GM12878 (cell line): ENCODE results near the gene LY6G6D. TPM values are rescaled to one million over a fixed set of nuclear protein-coding genes. Genes with fewer than 3 reads are reported as not detected.

Experiments
- ATAC-seq: fragments of 200-7000 bp; cut with Tn5 transposase; 3 replicates; pipeline ENCODE4 v1.9.1; 2020; ENCODE audit warnings: mild to moderate bottlenecking, moderate library complexity
- BruUV-seq: library from RNA; stranded (reverse); fragments of 400-500 nt; replicated peaks from 2 replicates; lab custom pipeline; 2021; lab: Mats Ljungman, UMichigan
- CTCF ChIA-PET: fragments of 300-600 bp; sonication (Branson Sonifier 250); formaldehyde crosslinking; extraction: SDS; loops from one replicate; lab custom pipeline; 2021; ENCODE audit warnings: inconsistent platforms; lab: Yijun Ruan, JAX
- POLR2A ChIA-PET: fragments of 350-600 bp; formaldehyde crosslinking; extraction: SDS; loops from one replicate; lab custom pipeline; 2021; ENCODE audit warnings: inconsistent platforms; lab: Charles Lee
- RAD21 ChIA-PET: fragments of 300-600 bp; sonication (Branson Sonifier 250); formaldehyde crosslinking; loops from one replicate; lab custom pipeline; 2023; ENCODE audit warnings: antibody characterized with exemption; ENCODE audit not compliant: unreplicated experiment; lab: Charles Lee
- SMC1A ChIA-PET: fragments of 300-600 bp; sonication (Branson Sonifier 250); formaldehyde crosslinking; loops from one replicate; lab custom pipeline; 2023; ENCODE audit not compliant: unreplicated experiment, uncharacterized antibody; lab: Charles Lee
- DNase-seq: peaks from one replicate; pipeline ENCODE4 v3.0.0-alpha.2; 2011; ENCODE audit warnings: low read depth, low spot score
- FAIRE-seq: peaks from 3 replicates; lab custom pipeline; 2011; peaks lifted over from hg19 to GRCh38; lab: Jason Lieb, UNC
- H2AFZ ChIP-seq: 2 replicates; pipeline ENCODE4 v1.6.0; 2011; ENCODE audit warnings: low read depth, low read length, control low read depth; ENCODE audit not compliant: control insufficient read depth
- H3K27ac ChIP-seq: 2 replicates; pipeline ENCODE4 v1.5.1; 2011; ENCODE audit warnings: control low read depth; ENCODE audit not compliant: control insufficient read depth, insufficient read depth
- H3K27me3 ChIP-seq, 2 experiments: replicated peaks in 1 of 2; 2 replicates each; pipeline versions ENCODE4 v1.6.0 to v1.6.1; 2011; ENCODE audit warnings: low read length in 1 of 2; ENCODE audit not compliant: control insufficient read depth in 2 of 2, insufficient read depth in 2 of 2
- H3K36me3 ChIP-seq, 2 experiments: 2 replicates each; pipeline ENCODE4 v1.5.1; 2011; ENCODE audit warnings: low read length in 1 of 2; ENCODE audit not compliant: control insufficient read depth in 2 of 2, insufficient read depth in 2 of 2
- H3K4me1 ChIP-seq: 2 replicates; pipeline ENCODE4 v1.6.1; 2011; ENCODE audit warnings: mild to moderate bottlenecking, low read length, moderate library complexity, mixed read lengths; ENCODE audit not compliant: control insufficient read depth, insufficient read depth
- H3K4me2 ChIP-seq: 2 replicates; pipeline ENCODE4 v1.6.0; 2011; ENCODE audit warnings: control low read depth; ENCODE audit not compliant: control insufficient read depth, insufficient read depth
- H3K4me3 ChIP-seq: fragments of 200-600 bp; sonication (generic); 2 replicates; pipeline ENCODE4 v1.5.1; 2016
- H3K79me2 ChIP-seq: 2 replicates; pipeline ENCODE4 v1.6.0; 2011; ENCODE audit warnings: low read length; ENCODE audit not compliant: control insufficient read depth, insufficient read depth
- H3K9ac ChIP-seq: 2 replicates; pipeline ENCODE4 v1.8.0; 2011; ENCODE audit warnings: low read length, control low read depth, mixed read lengths; ENCODE audit not compliant: control insufficient read depth, insufficient read depth
- H3K9me3 ChIP-seq: replicated peaks from 3 replicates; pipeline ENCODE4 v1.5.1; 2011; ENCODE audit warnings: mild to moderate bottlenecking, low read length; ENCODE audit not compliant: control insufficient read depth, insufficient read depth
- H4K20me1 ChIP-seq: 2 replicates; pipeline ENCODE4 v1.6.0; 2011; ENCODE audit not compliant: control insufficient read depth, insufficient read depth
- CBFB ChIP-seq: IDR thresholded peaks from 2 replicates; pipeline ENCODE4 v1.6.1; 2016; ENCODE audit warnings: antibody characterized with exemption, low read depth
- CEBPZ ChIP-seq: fragments of 150-350 bp; IDR thresholded peaks from 2 replicates; pipeline ENCODE4 v1.6.1; 2016; ENCODE audit warnings: low read depth, low read length
- CREM ChIP-seq: IDR thresholded peaks from 2 replicates; pipeline ENCODE4 v1.6.1; 2014; ENCODE audit warnings: antibody characterized with exemption, low read depth
- CTCF ChIP-seq, 3 experiments: IDR thresholded peaks in 2 of 3; conservative IDR thresholded peaks in 1 of 3; 2 replicates each; pipeline ENCODE4 v1.5.1; 2011; ENCODE audit warnings: low read depth in 3 of 3, low read length in 3 of 3, mild to moderate bottlenecking in 3 of 3, control low read depth in 2 of 3, moderate library complexity in 2 of 3, inconsistent platforms in 1 of 3, mixed read lengths in 1 of 3; ENCODE audit not compliant: control insufficient read depth in 2 of 3, insufficient read depth in 1 of 3; ENCODE audit errors: extremely low read depth in 1 of 3
- DPF2 ChIP-seq: fragments of 450-650 bp; IDR thresholded peaks from 2 replicates; pipeline ENCODE4 v1.6.1; 2017; ENCODE audit warnings: mild to moderate bottlenecking
- IKZF2 ChIP-seq, 2 experiments: fragments of 450-650 bp; IDR thresholded peaks; 2 replicates each; pipeline ENCODE4 v1.6.1; 2017; ENCODE audit warnings: mild to moderate bottlenecking in 2 of 2, moderate library complexity in 2 of 2
- JUNB ChIP-seq: IDR thresholded peaks from 2 replicates; pipeline ENCODE4 v1.6.1; 2016; ENCODE audit warnings: antibody characterized with exemption, mild to moderate bottlenecking
- MXI1 ChIP-seq: fragments of 150-350 bp; IDR thresholded peaks from 2 replicates; pipeline ENCODE4 v1.6.1; 2011; ENCODE audit warnings: low read depth, mild to moderate bottlenecking, inconsistent platforms, low read length, improper control_type of control experiment
- NR2C2 ChIP-seq: IDR thresholded peaks from 2 replicates; pipeline ENCODE4 v1.6.1; 2011; ENCODE audit warnings: borderline replicate concordance, low read depth; ENCODE audit not compliant: control insufficient read depth, insufficient read length
- POLR2A ChIP-seq: IDR thresholded peaks from 2 replicates; pipeline ENCODE4 v1.6.1; 2011; ENCODE audit warnings: low read depth, mild to moderate bottlenecking, low read length
- RELB ChIP-seq: fragments of 450-650 bp; IDR thresholded peaks from 2 replicates; pipeline ENCODE4 v1.6.1; 2017; ENCODE audit warnings: low read depth, mild to moderate bottlenecking, moderate library complexity
- ZBED1 ChIP-seq: IDR thresholded peaks from 2 replicates; pipeline ENCODE4 v1.6.1; 2016; ENCODE audit warnings: borderline replicate concordance
- ZNF207 ChIP-seq: fragments of 450-650 bp; IDR thresholded peaks from 2 replicates; pipeline ENCODE4 v1.6.1; 2014; ENCODE audit warnings: antibody characterized with exemption, mild to moderate bottlenecking, borderline replicate concordance
- WGBS: methylation state at CpG from one replicate; pipeline ENCODE4 v1.1.6; 2016; ENCODE audit warnings: low lambda C conversion rate; ENCODE audit not compliant: insufficient replicate concordance, insufficient coverage; ENCODE audit errors: missing lambda C conversion rate; 5-methylcytosine and 5-hydroxymethylcytosine counted together
- in situ Hi-C: fragments of 300-500 bp; cut with MboI; formaldehyde crosslinking; loops from 9 replicates; pipeline ENCODE4 v1.14.3; 2018; ENCODE audit warnings: mixed read lengths
- intact Hi-C: fragments of 100-400 bp; cut with micrococcal nuclease; formaldehyde crosslinking; loops from one replicate; pipeline ENCODE4 v1.14.2; 2022; ENCODE audit not compliant: unreplicated experiment
- polyA plus RNA-seq, 11 experiments: library from polyadenylated mRNA; depleted of rRNA in 4 of 11; unstranded in 6 of 11; stranded (reverse) in 5 of 11; fragments of >200 nt; fragmentation: Nextera tagmentation in 4 of 11; fragmentation: Illumina TruSeq in 1 of 11; extraction: Ambion mirVana in 4 of 11; extraction: Trizol in 1 of 11; gene quantifications; 1 replicate in 1 of 11; 2 replicates in 10 of 11; pipeline versions ENCODE4 v1.2.1 to v1.2.3, GENCODE V29; 2011 to 2016; ENCODE audit warnings: inconsistent platforms in 2 of 11, missing spikeins in 2 of 11, low read depth in 1 of 11
- total RNA-seq, 4 experiments: library from RNA; depleted of rRNA in 3 of 4; stranded (reverse); fragments of >200 nt in 3 of 4; fragmentation: Illumina TruSeq in 1 of 4; extraction: Trizol in 1 of 4; gene quantifications; 2 replicates each; pipeline versions ENCODE4 v1.2.1 to v1.2.3, GENCODE V29; 2013 to 2021
- TF ChIP-seq, protein P1 (sequence below): fragments of 450-650 bp; IDR thresholded peaks from 2 replicates; pipeline ENCODE4 v1.6.1; 2016; ENCODE audit warnings: mild to moderate bottlenecking

LY6G6D gene
- total and polyA plus RNA-seq, 10 of the 15 experiments (the other 5 are each of a cell fraction or from before 2014, with no cell fraction given): not detected

- peak within 1 kb of the TSS; percentile 60; the same call in 1 of the 2 replicates for H3K27ac ChIP-seq
- TF ChIP-seq CEBPZ: no peak
- peak; percentile 38; the same call in 1 of the 2 replicates for TF ChIP-seq POLR2A
- TF ChIP-seq, protein P1, sequence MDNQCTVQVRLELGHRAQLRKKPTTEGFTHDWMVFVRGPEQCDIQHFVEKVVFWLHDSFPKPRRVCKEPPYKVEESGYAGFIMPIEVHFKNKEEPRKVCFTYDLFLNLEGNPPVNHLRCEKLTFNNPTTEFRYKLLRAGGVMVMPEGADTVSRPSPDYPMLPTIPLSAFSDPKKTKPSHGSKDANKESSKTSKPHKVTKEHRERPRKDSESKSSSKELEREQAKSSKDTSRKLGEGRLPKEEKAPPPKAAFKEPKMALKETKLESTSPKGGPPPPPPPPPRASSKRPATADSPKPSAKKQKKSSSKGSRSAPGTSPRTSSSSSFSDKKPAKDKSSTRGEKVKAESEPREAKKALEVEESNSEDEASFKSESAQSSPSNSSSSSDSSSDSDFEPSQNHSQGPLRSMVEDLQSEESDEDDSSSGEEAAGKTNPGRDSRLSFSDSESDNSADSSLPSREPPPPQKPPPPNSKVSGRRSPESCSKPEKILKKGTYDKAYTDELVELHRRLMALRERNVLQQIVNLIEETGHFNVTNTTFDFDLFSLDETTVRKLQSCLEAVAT: no peak
- TF ChIP-seq ZBED1: no peak
- no peak for TF ChIP-seq JUNB
- no peak for TF ChIP-seq CREM
- peak in 1 of 3 experiments; percentile 91; a peak in 3 of 6 replicates for TF ChIP-seq CTCF (IDR thresholded peaks at IDR 0.05 in 2 of 3, conservative IDR thresholded peaks at IDR 0.05 in 1 of 3; ENCODE audit: control insufficient read depth in 2 of 3, extremely low read depth in 1 of 3, insufficient read depth in 1 of 3, low read depth in 3 of 3, low read length in 3 of 3)
- TF ChIP-seq IKZF2 (IDR thresholded peaks at IDR 0.05): no peak
- TF ChIP-seq ZNF207: no peak
- no peak for TF ChIP-seq NR2C2
- TF ChIP-seq MXI1: 0 out of 2 replicates have a peak, but pooled peaks have one; percentile 38
- TF ChIP-seq CBFB: no peak
- TF ChIP-seq DPF2: no peak
- no peak for TF ChIP-seq RELB
Measured at GRCh38 chr6:31728767-31729514, 13.8 kb downstream of the LY6G6D start, which contains the start of gene DDAH2. DDAH2 (minus strand) TSS chr6:31729299; CDS start chr6:31729161, 138 bp downstream.

More at GRCh38 chr6:31728767-31729514, 13.8 kb downstream of the LY6G6D start, which contains the start of gene DDAH2:
- peak within 1 kb of the TSS; percentile 98 for H3K4me2 ChIP-seq
- peak within 1 kb of the TSS; percentile 29 for H2AFZ ChIP-seq
- ATAC-seq: peak; percentile 30
- no peaks in the 10 kb centered on the region for H4K20me1 ChIP-seq
- intact Hi-C loops (loop anchor here (1.0 to 2.0 kb wide), 3 partner anchors 40 to 98 kb away; partner anchors contain the start of gene HSPA1B), in situ Hi-C loops (no loop called here)
- H3K79me2 ChIP-seq: peaks cover 10% of the 10 kb centered on the region
- RAD21 ChIA-PET: interaction anchor here (0.7 to 3.6 kb wide), 17 partner anchors 10 to 467 kb away, joined by 3 to 44 read pairs (median 4); partner anchors contain the start of genes HSPA1A, HSPA1B, HSPA1L and LSM2
- POLR2A ChIA-PET: interaction anchor here (1.1 to 2.8 kb wide), 5 partner anchors 11 to 102 kb away, joined by 3 to 30 read pairs (median 6); partner anchors contain the start of gene MSH5
- WGBS: 35% methylated on average over 36 of the region's 36 CpGs
- peak within 1 kb of the TSS; percentile 78 for H3K4me3 ChIP-seq
- SMC1A ChIA-PET: interaction anchor here (0.6 to 5.3 kb wide), 9 partner anchors 10 to 104 kb away, joined by 3 to 45 read pairs (median 4); partner anchors contain the start of genes ABHD16A, CLIC1, LSM2 and MSH5
- no peaks in the 10 kb centered on the region for H3K27me3 ChIP-seq
- CTCF ChIA-PET: interaction anchor here (0.6 to 15.8 kb wide), 16 partner anchors 10 to 169 kb away, joined by 3 to 208 read pairs (median 5); partner anchors contain the start of genes HSPA1B, MSH5 and VARS1
- H3K4me1 ChIP-seq: peaks cover 28% of the 10 kb centered on the region
- H3K36me3 ChIP-seq: peaks cover 3 to 13% of the 10 kb centered on the region in 2 experiments
- H3K9ac ChIP-seq: peak within 1 kb of the TSS; percentile 25; the same call in 1 of the 2 replicates
- no TSS peak for BruUV-seq
- FAIRE-seq: no peak
- no peak for DNase-seq
- no peaks in the 10 kb centered on the region for H3K9me3 ChIP-seq
